Esophagus muscularis mucosa (tissue), 3 donors: ENCODE measurements around the gene FOSL2.

ENCODE experiments used
- CTCF ChIP-seq, 3 experiments: fragments of 200-600 bp in 2 of 3; fragments of 450-650 bp in 1 of 3; sonication (generic) in 2 of 3; IDR thresholded peaks; one replicate each; pipeline ENCODE4 v1.5.1; 2017 to 2019; ENCODE audit warnings: antibody characterized with exemption in 3 of 3, mild to moderate bottlenecking in 2 of 3, moderate library complexity in 1 of 3
- POLR2AphosphoS5 ChIP-seq, 2 donors: sonication (generic); formaldehyde crosslinking; IDR thresholded peaks; one replicate each; pipeline ENCODE4 v1.6.1; 2017; ENCODE audit warnings: antibody characterized with exemption in 2 of 2

DNA sequence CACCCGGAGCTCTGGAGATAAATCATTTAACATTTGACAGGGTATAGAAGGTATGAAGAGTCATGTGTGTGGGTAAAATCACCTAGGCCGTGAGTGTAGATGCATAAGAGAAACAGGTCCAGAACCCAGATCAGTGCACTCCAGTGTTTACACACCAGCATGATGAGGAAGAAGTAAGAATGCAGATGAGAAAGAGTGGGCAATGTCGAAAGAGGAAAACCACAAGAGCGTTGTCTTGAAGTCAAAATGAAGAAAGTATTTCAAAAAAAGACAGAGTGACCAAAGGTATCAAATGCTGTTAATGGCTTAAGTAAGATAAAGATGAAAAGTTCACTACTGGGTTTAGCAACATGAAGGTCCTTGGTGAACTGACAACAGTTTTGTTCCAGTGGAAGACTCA is 71.2 kb downstream of the FOSL2 start:
- TF ChIP-seq CTCF (IDR thresholded peaks at IDR 0.05) (no peak), POLR2AphosphoS5 (IDR thresholded peaks at IDR 0.05) (no peak)
